Smooth muscle cell (in vitro differentiated cells): Measurements from ENCODE around the gene PHF21A. TPM values are rescaled to one million over a fixed set of nuclear protein-coding genes. Genes with fewer than 3 reads are reported as not detected.
A peak's percentile ranks its signal among the peaks of the same experiment; 100 is the strongest.

ENCODE experiments used
- DNase-seq: peaks from one replicate; lab custom pipeline; 2025; ENCODE audit not compliant: unreplicated experiment; lab: John Stamatoyannopoulos, UW
- H2AFZ ChIP-seq: fragments of 200-600 bp; sonication (generic); 2 replicates; pipeline ENCODE4 v1.6.0; 2016; ENCODE audit warnings: antibody characterized with exemption, low read depth, mild to moderate bottlenecking
- H3F3A ChIP-seq: fragments of 200-600 bp; sonication (generic); 2 replicates; pipeline ENCODE4 v1.6.0; 2017; ENCODE audit warnings: antibody characterized with exemption, low read depth
- H3K27ac ChIP-seq: fragments of 200-600 bp; sonication (generic); 2 replicates; pipeline ENCODE4 v1.5.1; 2016; ENCODE audit warnings: low read depth, mild to moderate bottlenecking
- H3K27me3 ChIP-seq: fragments of 200-600 bp; sonication (generic); 2 replicates; pipeline ENCODE4 v1.6.1; 2016; ENCODE audit warnings: low read depth, mild to moderate bottlenecking
- H3K36me3 ChIP-seq: fragments of 200-600 bp; sonication (generic); 2 replicates; pipeline ENCODE4 v1.5.1; 2016; ENCODE audit warnings: low read depth
- H3K4me1 ChIP-seq: fragments of 200-600 bp; sonication (generic); 2 replicates; pipeline ENCODE4 v1.5.1; 2016; ENCODE audit warnings: low read depth
- H3K4me2 ChIP-seq: fragments of 200-600 bp; sonication (generic); 2 replicates; pipeline ENCODE4 v1.6.0; 2016; ENCODE audit warnings: mild to moderate bottlenecking
- H3K4me3 ChIP-seq: fragments of 200-600 bp; sonication (generic); 2 replicates; pipeline ENCODE4 v1.5.1; 2016; ENCODE audit warnings: mild to moderate bottlenecking
- H3K79me2 ChIP-seq: fragments of 200-600 bp; sonication (generic); 2 replicates; pipeline ENCODE4 v1.6.0; 2016; ENCODE audit warnings: low read depth, mild to moderate bottlenecking
- H3K9ac ChIP-seq: fragments of 200-600 bp; sonication (generic); 2 replicates; pipeline ENCODE4 v1.6.0; 2016; ENCODE audit warnings: low read depth
- H3K9me3 ChIP-seq: fragments of 200-600 bp; sonication (generic); replicated peaks from 2 replicates; pipeline ENCODE4 v1.5.1; 2016; ENCODE audit warnings: low read depth
- H4K20me1 ChIP-seq: fragments of 200-600 bp; sonication (generic); 2 replicates; pipeline ENCODE4 v1.6.0; 2016; ENCODE audit warnings: low read depth
- WGBS: methylation state at CpG from one replicate; pipeline ENCODE4 v1.1.7; 2016; ENCODE audit warnings: low lambda C conversion rate; 5-methylcytosine and 5-hydroxymethylcytosine counted together
- polyA plus RNA-seq: library from polyadenylated mRNA; unstranded; fragments of >200 nt; fragmentation: Nextera tagmentation; extraction: Ambion mirVana; gene quantifications from 2 replicates; pipeline ENCODE4 v1.2.1, GENCODE V29; 2016
- total RNA-seq: library from RNA; depleted of rRNA; stranded (reverse); fragments of >200 nt; gene quantifications from 2 replicates; pipeline ENCODE4 v1.2.3, GENCODE V29; 2014
- TF ChIP-seq, protein P1 (sequence below): fragments of 200-600 bp; sonication (generic); IDR thresholded peaks from 2 replicates; pipeline ENCODE4 v1.5.1; 2017; ENCODE audit warnings: borderline replicate concordance, mild to moderate bottlenecking, antibody characterized with exemption; ENCODE audit not compliant: insufficient read depth, poor library complexity, severe bottlenecking

The PHF21A gene
- total RNA-seq (28.2 and 28.7 TPM in 2 replicates), polyA plus RNA-seq (26.1 and 26.8 TPM in 2 replicates)

DNA sequence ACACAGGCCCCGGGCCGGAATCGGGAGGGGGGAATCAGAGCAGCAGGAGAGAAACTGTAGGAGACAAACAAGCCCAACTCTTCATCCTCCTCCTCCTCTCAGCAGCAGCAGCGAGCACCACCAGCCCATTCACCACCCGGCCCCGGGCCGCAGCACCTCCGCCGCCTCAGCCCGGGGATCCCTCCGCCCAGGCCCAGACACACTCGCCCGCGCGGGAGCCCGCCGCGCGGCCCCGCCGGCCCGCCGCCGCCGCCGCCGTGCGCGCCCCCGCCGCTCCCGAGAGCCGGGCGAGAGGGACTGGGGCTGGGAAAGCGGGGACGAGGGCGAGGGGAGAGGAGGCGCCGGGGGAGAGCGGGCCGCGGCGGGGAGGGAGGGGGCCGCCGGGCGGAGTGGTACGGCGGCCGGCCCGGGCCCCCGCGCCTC lies at the start of gene PHF21A:
PHF21A (minus strand) TSS at position 154 of the 423 bp plus-strand sequence. CDS start 37,235 bp downstream, outside the sequence.
- no peaks in the 10 kb centered on the region for H3K27me3 ChIP-seq
- TF ChIP-seq, protein P1, sequence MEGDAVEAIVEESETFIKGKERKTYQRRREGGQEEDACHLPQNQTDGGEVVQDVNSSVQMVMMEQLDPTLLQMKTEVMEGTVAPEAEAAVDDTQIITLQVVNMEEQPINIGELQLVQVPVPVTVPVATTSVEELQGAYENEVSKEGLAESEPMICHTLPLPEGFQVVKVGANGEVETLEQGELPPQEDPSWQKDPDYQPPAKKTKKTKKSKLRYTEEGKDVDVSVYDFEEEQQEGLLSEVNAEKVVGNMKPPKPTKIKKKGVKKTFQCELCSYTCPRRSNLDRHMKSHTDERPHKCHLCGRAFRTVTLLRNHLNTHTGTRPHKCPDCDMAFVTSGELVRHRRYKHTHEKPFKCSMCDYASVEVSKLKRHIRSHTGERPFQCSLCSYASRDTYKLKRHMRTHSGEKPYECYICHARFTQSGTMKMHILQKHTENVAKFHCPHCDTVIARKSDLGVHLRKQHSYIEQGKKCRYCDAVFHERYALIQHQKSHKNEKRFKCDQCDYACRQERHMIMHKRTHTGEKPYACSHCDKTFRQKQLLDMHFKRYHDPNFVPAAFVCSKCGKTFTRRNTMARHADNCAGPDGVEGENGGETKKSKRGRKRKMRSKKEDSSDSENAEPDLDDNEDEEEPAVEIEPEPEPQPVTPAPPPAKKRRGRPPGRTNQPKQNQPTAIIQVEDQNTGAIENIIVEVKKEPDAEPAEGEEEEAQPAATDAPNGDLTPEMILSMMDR, result no peak
- peak within 1 kb of the TSS; percentile 91 for H3K4me3 ChIP-seq
- peaks cover 32% of the 10 kb centered on the region for H4K20me1 ChIP-seq
- peak within 1 kb of the TSS; percentile 98 for H3K4me2 ChIP-seq
- H3K9me3 ChIP-seq, result no peaks in the 10 kb centered on the region
- H3K79me2 ChIP-seq, result peaks cover 33% of the 10 kb centered on the region
- H3K9ac ChIP-seq, result peak within 1 kb of the TSS; percentile 66
- H3K27ac ChIP-seq, result peak within 1 kb of the TSS; percentile 78
- 0% methylated on average over 6 of the region's 52 CpGs for WGBS
- H3K4me1 ChIP-seq, result peaks cover 37% of the 10 kb centered on the region
- H3K36me3 ChIP-seq, result no peaks in the 10 kb centered on the region
- peaks cover 13% of the 10 kb centered on the region for H3F3A ChIP-seq
- peak; percentile 68 for DNase-seq
- H2AFZ ChIP-seq, result peak within 1 kb of the TSS; percentile 94

DNA sequence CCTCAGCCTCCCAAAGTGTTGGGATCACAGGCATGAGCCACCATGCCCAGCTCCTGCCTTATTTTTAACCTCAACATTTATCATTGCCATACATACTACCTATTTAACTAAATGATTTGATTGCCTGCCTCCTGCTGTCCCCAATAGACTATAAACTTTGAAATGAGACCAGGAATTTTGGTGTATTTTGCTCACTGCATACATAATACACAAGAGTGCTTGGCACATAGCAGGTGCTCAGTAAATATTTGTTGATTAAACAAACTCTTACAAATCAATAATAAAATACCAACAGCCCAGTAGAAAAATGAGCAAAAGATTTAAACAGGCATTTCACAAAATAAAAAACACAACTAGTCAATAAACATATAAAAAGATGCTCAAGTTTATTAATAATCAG lies 49.5 kb upstream of the PHF21A start:
- Histone ChIP-seq H4K20me1 (no peaks in the 10 kb centered on the region), H3F3A (no peaks in the 10 kb centered on the region), H3K79me2 (no peaks in the 10 kb centered on the region), H3K36me3 (no peaks in the 10 kb centered on the region), H3K9me3 (no peaks in the 10 kb centered on the region), H3K9ac (no peak overlapping the region), H3K27ac (no peak overlapping the region), H3K4me1 (no peaks in the 10 kb centered on the region), H3K4me3 (no peak overlapping the region), H3K27me3 (peaks cover 15% of the 10 kb centered on the region), H2AFZ (no peak overlapping the region), H3K4me2 (no peak overlapping the region)
- no peak for DNase-seq
- TF ChIP-seq, protein P1, result no peak

DNA sequence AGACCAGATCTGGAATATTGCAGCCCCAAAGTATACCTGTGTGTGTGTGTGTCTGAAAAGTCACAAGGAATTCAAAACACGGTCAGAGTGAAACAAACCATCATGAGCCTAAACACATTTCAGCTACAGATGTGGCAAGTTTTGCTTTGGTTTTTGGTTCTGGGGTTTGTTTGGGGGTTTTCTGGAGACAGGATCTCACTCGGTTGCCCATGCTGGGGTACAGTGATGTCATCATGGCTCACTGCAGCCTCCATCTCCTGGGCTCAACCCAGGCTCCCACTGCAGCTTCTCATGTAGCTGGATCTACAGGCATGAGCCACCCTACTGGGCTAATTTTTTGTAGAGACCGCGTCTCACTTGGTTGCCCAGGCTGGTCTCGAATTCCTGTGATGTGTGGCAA lies 41.4 kb upstream of the PHF21A start:
- Histone ChIP-seq H4K20me1 (no peaks in the 10 kb centered on the region), H3K4me1 (no peaks in the 10 kb centered on the region), H3K79me2 (no peaks in the 10 kb centered on the region), H3K27ac (no peak overlapping the region), H3F3A (no peaks in the 10 kb centered on the region), H3K36me3 (no peaks in the 10 kb centered on the region), H3K4me2 (no peak overlapping the region), H3K4me3 (no peak overlapping the region), H3K9ac (no peak overlapping the region), H3K27me3 (peaks cover 12% of the 10 kb centered on the region), H2AFZ (no peak overlapping the region), H3K9me3 (no peaks in the 10 kb centered on the region)
- no peak for DNase-seq
- TF ChIP-seq, protein P1, result no peak
- WGBS, result 89% methylated on average over 5 of the region's 5 CpGs

DNA sequence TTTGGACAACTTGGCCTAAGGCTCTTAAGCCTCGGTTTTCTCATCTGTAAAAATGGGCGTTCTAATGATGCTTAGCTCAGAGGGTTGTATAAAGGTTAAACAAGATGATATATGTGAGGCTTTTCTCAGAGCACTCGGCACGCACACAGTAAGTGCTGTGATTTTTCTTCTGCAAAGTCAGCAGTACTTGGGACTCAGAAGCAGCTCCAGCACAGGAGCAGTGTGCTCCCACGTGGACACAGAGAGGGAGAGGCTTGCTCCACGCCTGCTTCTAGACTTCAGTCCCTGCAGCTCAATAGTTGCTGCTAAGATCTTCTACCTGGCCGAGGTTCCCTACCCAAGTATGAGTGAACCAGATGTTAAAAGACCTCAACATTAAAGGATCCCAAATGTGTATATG lies 39.9 kb upstream of the PHF21A start:
- H3K27ac ChIP-seq, result no peak overlapping the region
- DNase-seq, result no peak
- H3F3A ChIP-seq, result no peaks in the 10 kb centered on the region
- H4K20me1 ChIP-seq, result no peaks in the 10 kb centered on the region
- no peak overlapping the region for H3K9ac ChIP-seq
- H3K4me2 ChIP-seq, result no peak overlapping the region
- no peaks in the 10 kb centered on the region for H3K36me3 ChIP-seq
- TF ChIP-seq, protein P1, result no peak
- H3K79me2 ChIP-seq, result no peaks in the 10 kb centered on the region
- 86% methylated on average over 7 of the region's 7 CpGs for WGBS
- H3K4me3 ChIP-seq, result no peak overlapping the region
- peaks cover 12% of the 10 kb centered on the region for H3K27me3 ChIP-seq
- no peaks in the 10 kb centered on the region for H3K9me3 ChIP-seq
- no peak overlapping the region for H2AFZ ChIP-seq
- no peaks in the 10 kb centered on the region for H3K4me1 ChIP-seq
